Fibroblast of upper back skin (primary cell): Measurements from ENCODE around the gene ZDHHC24.
"Not testable (repeated sequence)": the region's sequence is repeated elsewhere in the genome, so short reads cannot be mapped to it uniquely, and the experiment has no call there.

ENCODE experiments used
- DNase-seq: peaks from one replicate; pipeline ENCODE4 v3.0.0-alpha.2; 2013

The ZDHHC24 gene

GRCh38 chr11:66564984-66565383, 19.1 kb upstream of the ZDHHC24 start:
- no peak for DNase-seq

- no peak for DNase-seq
Observed at GRCh38 chr11:66564538-66564937, 18.7 kb upstream of the ZDHHC24 start.

- no peak for DNase-seq
Observed at GRCh38 chr11:66563832-66564231, 18.0 kb upstream of the ZDHHC24 start.

GRCh38 chr11:66562907-66563583, 17.2 kb upstream of the ZDHHC24 start:
- no peak for DNase-seq

- DNase-seq, result no peak
Observed at GRCh38 chr11:66562275-66562674, 16.4 kb upstream of the ZDHHC24 start.

- DNase-seq, result no peak
Observed at GRCh38 chr11:66561975-66562248, 16.1 kb upstream of the ZDHHC24 start.

- no peak for DNase-seq
Observed at GRCh38 chr11:66561178-66561974, 15.5 kb upstream of the ZDHHC24 start.

GRCh38 chr11:66559866-66560676, 14.2 kb upstream of the ZDHHC24 start:
- no peak for DNase-seq

- DNase-seq, result peak; percentile 10
Observed at GRCh38 chr11:66559142-66559865, 13.5 kb upstream of the ZDHHC24 start.

GRCh38 chr11:66557733-66558326, 12.0 kb upstream of the ZDHHC24 start:
- DNase-seq, result no peak

- DNase-seq, result no peak
Observed at GRCh38 chr11:66556086-66556485, 10.2 kb upstream of the ZDHHC24 start.

GRCh38 chr11:66555416-66555815, 9.6 kb upstream of the ZDHHC24 start:
- no peak for DNase-seq

GRCh38 chr11:66554602-66555001, 8.8 kb upstream of the ZDHHC24 start:
- no peak for DNase-seq

- DNase-seq, result no peak
Observed at GRCh38 chr11:66550887-66551286, 5.0 kb upstream of the ZDHHC24 start.

- DNase-seq, result no peak
Observed at GRCh38 chr11:66549696-66550095, 3.8 kb upstream of the ZDHHC24 start.

- DNase-seq, result no peak
Observed at GRCh38 chr11:66548774-66549630, 3.2 kb upstream of the ZDHHC24 start.

- no peak for DNase-seq
Observed at GRCh38 chr11:66548041-66548440, 2.2 kb upstream of the ZDHHC24 start.

GRCh38 chr11:66547662-66548009, 1.8 kb upstream of the ZDHHC24 start:
- no peak for DNase-seq

GRCh38 chr11:66546966-66547661, 1.3 kb upstream of the ZDHHC24 start:
- DNase-seq, result no peak

- peak; percentile 36 for DNase-seq
Observed at GRCh38 chr11:66546368-66546965, 619 bp upstream of the ZDHHC24 start, which contains the start of gene ACTN3. ACTN3 (plus strand) TSS chr11:66546903; CDS start chr11:66546938, 35 bp downstream.

GRCh38 chr11:66544952-66545351, 896 bp downstream of the ZDHHC24 start:
- DNase-seq, result not testable (repeated sequence)
